GM18520 (cell line): ENCODE data around the gene BICDL1.
A peak's percentile ranks its signal among the peaks of the same experiment; 100 is the strongest.

Experiments used
- ATAC-seq: cut with Tn5 transposase; IDR thresholded peaks from one replicate; pipeline ENCODE4 v1.9.1; 2021; ENCODE audit not compliant: unreplicated experiment

Gene BICDL1

DNA sequence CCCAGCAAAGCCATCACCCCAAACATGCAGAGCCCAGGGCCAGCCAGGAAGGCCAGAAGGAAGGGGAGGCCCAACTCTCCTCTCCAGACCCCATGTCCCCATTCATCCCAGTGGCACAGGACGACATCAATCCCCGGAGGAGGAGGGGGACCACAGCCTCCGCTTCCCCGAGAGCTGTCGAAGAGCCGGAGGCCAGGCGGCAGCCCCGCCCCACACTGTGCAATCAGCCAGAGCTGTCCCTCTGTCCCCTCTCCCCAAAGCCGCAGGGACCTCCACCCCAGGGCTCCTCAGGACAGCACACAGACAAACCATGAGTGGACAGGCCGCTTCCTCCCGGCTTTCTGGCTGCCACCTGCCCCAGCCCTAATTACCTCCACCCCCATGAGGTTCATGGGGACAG is 110.7 kb downstream of the BICDL1 start:
- no peak for ATAC-seq

DNA sequence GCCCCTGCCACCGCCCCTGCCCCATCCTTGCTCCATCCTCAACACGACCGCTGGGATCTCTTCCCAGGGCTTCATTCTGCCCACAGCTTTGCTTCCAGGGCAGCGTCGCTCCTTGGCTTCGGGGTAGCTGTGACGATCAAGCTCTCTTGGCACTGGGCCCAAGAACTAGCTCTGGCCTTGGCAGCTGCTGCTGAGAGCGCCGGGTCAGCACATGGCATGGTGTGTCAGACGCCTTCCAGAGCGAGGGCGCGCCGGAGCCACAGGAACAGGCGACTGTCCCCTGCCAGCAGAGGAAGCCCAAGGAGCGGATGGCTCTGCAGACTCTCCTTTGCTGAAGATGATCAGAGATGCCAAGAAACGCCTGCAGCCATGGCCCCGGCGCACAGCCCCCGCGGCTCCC is 111.6 kb downstream of the BICDL1 start:
- no peak for ATAC-seq

DNA sequence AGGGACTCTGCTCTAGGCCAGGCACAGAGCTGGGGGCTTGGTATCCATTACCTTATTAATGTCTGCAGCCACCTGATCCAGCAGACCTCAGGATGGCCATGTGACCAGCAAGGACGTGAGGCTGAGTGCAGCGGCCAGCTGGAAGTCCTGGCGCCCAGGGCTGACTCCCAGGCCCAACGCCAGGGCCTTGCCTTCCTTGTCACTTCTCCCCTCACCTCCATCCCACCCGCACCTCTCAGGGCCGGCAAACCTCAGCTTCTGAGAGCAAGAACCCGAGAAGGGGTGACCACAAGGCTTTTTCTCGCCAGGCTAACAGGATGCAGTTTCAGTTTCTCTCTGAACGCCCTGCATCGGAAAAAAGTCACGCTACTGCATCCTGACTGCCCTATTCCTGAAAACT is 112.1 kb downstream of the BICDL1 start:
- no peak for ATAC-seq

DNA sequence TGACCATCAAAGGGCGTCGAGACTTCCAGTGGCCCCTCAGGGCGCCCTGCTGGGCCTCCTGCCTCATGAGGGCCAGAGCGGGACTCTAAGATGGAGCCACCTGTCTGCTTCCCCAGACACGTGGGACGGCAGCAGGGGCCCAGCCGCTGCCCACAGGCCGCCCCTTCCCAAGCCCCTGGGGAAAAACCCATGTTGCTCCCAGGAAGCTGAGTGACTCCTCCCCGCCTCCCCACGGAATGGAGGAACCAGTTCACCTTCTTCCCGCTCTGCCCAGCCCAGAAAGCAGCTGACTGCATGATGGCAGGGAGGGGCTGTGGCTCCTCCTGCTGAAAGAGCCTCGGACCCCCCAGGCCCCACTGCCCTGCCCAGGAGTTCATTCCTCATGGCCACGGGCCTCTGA is 112.6 kb downstream of the BICDL1 start:
- ATAC-seq = no peak

DNA sequence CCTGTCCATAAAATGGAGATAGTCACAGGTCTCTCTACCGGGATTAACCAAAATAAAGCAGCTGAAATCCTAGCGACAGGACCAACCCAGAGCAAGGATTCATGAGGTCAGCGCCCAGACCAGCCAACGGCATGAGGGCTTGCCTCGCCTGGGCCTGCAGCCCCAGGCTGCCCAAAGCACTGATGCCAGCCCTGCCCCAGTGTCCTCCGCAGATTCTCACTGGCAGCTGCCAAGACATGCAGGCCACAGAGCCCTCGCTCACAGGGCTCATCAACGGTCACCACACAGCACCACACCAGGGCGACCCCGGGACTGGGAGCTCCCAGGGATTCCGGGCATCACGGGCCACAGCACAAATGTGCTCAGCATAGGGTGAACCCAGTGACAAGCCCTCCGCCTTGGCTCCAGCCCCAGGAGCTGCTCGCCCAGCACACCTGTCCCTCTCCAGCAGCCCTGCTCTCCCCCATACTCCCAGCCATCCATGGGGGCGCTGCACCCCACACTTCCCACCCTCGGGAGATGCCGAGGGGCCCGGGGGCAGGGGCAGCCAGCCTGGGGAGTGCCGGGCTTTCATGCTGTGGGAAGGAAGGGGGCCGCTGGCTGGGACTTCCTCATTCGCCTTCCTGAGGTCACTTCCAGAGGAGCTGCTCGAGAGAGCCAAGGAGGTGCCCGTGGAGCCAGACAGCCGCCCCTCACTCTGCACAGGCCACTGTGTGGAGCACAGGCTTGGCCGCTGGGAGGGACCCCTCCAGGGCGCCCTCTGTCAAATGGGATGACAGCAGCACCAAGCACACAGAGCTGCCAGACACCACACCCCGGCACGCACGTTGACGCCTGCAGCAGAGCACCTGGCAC is 113.4 kb downstream of the BICDL1 start:
- no peak for ATAC-seq

DNA sequence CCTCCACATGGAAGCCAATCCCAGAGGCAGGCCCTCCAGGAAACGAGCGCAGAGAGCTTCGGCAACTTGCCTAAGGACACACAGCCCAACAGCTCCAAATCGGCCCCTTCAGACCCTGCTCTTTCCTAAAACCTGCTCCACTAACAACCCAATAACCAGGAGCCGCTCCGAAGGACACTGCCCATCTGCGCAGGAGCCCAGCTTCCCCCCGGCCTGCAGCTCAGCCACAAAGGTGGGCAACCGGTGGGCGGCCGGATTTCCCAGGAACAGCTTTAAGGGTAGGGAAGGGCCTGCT is 114.0 kb downstream of the BICDL1 start:
- ATAC-seq = no peak

DNA sequence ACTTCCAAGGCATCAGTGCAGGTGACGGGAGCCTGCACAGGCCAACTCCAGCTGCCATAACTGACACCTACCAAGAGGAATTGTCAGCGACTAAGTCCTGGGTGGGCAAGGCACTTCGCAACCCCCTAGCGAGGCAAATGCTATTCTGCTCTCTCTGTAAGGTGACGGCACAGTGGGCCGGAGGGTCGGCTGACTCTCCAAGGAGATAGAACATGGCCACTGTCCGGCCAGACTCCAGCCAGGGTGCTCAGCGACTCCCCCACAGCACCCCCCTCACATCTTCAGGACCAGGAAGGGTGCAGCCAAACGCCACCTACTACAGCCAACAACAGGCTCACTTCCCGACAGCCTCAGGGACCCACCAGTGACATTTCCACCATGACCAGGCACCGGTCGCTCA is 114.3 kb downstream of the BICDL1 start:
- no peak for ATAC-seq

DNA sequence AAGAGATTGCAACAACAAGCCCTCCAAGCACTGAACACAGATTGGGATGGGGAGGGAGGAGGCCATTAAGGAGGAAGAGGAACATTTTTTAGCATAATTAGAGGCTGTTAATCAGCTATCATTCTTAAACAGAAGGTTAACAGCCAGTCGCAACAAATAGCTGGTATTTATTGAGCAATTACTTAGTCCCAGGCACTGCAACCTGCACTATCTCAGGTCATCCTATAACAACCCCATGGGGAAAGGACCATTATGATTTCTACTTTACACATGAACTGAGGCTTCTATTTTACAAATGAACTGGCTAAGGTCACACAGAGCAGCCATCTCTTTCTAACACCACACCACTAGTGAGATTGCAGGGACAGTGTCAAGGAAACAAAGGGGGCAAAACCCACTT is 117.1 kb downstream of the BICDL1 start:
- no peak for ATAC-seq

DNA sequence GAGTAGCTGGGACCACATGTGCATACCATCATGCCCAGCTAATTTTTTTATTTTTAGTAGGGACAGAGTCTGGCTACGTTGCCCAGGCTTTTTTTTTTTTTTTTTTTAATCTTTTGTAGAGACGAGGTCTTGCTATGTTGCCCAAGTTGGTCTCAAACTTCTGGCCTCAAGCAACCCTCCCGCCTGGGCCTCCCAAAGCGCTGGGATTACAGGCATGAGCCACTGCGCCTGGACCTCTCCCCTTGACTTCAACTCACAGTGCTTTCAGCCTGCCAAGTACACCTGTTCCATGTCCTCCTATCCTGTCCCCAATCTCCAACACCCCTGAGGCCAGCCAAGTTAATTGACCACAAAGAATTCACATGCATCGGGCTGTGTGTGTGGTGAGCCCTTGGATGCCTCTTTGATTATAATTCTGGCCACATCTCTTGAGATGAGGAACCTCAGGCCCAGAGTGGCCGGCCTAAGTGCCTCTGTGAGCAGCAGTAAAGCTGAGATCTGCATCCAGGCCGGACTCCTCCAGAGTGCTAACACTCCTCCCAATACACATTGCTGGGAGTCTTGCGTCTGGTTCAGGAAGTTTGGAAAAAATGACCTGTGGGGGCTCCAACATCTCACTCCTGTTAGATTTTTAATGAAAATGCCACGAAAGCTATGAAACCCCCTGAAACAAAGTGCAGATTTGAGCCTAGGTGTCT is 120.7 kb downstream of the BICDL1 start:
- no peak for ATAC-seq

DNA sequence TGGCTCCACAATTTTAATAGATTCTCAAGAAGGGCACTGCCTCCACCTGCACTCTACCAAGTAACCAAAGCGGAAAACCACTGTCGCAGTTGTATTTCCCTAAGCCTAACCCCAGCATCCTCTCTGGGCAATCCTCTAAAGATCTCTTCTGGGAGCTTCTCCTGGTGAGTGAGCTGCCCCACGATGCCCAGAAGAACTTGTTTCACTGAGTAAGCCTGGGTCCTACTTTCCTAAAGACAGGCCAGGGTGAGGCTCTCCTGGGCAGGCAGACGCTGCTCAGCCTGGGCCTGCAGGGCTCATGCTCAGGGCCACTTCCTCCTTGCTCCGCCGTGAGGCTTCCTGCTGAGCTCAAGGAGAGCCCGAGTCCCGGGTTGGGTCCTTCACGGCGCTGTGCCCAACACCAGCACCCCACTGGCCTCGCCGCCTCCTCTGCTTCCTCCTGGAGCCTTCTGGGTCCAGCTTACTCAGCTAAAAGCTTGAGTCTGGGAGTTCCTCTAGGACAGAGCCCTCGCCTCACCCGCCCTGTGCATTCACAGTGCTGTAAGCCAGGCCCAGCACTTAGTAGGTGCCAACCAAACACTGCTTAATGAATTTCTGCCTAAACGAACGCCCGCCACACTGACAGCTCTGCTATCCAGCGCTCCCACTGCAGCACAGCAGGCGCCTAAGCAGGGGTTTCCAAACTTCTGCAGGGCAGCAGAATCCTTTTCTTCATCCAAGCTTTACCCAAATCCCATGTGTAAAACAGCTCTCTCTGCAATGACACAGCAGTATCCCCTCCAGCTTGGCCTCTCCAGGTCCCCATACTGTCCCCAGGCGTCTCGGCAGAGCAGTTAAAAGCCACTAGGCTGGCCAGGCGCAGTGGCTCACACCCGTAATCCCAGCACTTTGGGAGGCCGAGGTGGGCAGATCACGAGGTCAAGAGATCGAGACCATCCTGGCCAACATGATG is 121.8 kb downstream of the BICDL1 start:
- peak; percentile 40 for ATAC-seq

DNA sequence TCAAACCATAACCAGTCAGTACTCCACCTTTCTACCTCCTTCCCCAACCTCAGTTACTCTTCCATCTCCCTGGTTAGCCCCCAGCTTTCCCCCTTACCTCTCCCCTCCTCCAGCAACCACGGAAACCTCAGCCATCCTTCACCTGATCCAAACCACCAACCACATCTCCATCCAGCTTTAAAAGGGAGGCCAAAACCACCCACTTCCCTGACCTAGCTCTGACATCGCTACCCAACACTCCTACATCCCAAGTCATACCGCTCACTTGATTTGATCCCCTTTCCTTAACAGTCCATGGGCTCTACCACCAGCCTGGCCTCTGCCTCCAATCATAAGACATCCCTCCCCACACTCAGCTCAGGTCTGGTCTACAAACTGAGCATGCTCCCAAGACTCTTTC is 126.0 kb downstream of the BICDL1 start:
- no peak for ATAC-seq

DNA sequence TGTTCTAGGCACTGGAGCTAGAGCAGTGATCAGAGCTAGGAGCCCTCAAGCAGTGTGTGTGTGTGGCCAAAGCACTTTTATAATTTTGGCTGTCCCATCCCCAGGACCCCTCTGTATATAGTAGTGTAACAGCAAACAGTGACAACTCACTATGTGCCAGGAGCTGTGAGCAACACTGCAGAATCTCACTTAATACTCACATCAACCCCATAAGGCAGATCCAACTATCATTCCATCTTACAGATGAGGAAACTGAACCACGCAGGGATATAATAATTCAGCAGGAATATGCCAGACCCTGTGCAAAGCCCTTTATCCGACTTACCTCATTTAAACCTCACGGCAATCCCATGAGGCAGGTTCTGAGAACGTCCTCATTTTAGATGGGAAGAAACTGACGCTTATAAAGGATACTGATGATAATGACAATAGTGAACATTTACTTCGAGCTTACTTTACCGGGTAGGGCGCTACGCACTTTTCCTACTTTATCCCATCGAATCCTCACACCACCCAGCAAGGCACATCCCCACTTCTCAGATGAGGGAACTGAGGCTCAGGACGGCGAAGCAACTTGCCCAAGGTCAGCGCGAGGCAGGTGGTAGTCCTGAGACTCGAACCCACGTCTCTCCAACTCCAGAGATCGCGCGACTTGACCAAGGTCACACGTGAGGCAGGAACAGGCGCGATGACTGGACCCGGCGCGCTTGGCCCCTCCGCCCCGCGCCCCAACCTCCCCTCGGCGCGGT is 126.8 kb downstream of the BICDL1 start:
- no peak for ATAC-seq

DNA sequence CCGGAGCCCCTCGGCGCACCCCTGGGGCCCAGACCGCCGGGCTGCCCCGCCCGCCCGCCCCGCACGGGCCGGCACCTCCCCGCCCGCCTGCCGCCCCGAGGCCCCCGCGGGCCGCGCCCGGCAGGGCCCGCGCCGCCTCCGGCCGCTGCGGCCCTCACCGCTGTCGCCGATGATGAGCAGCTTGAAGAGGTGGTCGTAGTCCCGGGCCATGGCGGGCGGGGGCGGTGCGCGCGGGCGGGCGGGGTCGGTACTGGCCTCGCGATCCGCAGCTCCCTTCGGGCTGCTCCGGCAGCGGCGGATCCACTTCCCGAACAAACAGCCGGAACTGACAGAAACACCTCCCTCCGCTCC is 127.4 kb downstream of the BICDL1 start, which contains the start of gene RAB35:
Gene RAB35 (minus strand): TSS at position 313 of the 351 bp plus-strand sequence. CDS start 103 bp downstream, at position 210.
- no peak for ATAC-seq

DNA sequence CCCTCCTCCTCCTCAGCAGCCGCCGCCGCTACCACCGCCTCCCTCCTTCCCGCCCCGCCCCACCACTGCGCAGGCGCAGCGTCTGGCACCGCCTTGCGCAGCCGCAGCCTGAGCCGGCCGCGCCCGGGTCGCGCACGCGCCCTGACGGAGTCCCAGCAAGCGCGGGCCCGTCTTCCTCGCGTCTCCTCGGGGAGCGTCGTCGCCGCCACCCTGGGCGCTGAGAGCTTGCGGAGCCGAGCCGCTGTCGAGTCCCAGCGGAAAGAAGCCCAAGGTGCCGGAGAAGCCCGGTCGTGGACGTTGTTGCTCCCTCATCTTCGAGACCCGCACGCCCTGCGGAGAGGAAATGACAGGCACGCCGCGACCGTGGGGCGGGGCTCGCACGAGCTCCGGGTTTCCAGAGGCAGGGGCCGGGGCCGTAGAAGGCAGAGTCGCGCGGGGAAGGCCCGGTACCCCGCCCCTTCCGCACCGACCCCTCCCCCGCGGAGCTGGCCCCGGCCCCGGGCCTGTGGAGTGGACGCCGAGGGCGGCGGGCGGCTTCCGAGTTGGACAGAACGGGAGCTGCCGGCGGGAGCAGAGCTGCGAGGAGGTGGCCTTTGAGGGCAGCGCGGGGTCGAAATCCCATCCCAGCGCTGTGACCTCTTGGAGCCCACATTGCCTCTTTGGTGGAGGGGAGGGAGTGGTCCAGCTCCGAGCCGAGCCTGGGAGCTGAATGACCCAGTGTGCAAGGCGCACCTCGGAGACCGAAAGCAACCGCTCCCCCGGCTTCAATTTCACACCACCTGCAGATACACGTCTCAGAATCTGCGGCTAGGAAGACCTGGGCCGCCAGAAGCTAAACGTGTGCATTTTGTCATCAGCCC is 128.0 kb downstream of the BICDL1 start:
- ATAC-seq = peak; percentile 23

DNA sequence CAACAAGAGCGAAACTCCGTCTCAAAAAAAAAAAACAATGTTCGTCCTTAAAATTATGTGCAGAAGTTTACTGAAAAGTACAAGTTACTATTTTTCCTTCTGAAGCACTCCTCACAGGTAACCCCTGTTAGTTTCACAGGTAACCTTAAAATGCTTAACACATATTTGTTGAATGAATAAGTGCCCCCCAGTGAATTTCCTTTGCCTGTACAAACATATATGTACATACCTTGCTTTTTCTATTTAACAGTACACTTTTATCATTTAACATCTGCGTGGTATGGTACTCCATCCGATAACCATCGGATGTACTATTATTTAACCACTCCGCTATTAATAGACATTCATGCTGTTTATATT is 128.9 kb downstream of the BICDL1 start:
- ATAC-seq = no peak

DNA sequence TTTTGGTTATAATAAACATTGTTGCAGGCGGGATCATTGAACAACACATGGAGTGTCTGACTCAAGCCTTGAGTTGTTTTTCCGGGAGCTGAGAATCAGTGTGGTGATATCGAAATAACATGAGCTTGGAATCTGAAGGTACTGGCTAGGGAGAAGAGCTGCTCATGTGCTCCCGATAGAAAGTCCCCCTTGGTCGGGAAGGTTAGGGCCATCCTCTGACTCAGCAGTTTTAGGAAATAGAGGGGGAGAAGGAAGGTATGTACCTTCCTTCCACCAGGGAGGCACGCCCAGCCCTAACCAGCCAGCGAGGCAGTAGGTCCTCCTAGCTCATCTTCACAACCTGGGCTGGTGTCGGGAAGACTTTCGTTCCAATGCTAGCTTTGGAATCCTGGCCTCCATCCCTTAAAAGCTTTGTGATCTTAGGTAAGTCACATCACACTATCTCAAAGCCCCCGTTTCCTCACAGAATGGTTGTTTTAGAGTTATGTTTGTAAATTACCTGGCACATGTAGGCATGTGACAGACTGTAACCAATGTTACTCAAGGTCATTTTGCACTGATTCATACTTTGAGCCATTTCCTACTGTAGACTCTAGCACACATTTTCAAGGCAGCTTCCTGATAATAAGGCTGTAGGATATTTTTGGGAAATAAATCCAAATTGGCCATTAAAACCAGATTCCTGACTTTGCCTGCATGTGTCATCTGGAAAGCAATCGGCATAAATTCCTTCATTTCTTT is 129.5 kb downstream of the BICDL1 start:
- no peak for ATAC-seq

DNA sequence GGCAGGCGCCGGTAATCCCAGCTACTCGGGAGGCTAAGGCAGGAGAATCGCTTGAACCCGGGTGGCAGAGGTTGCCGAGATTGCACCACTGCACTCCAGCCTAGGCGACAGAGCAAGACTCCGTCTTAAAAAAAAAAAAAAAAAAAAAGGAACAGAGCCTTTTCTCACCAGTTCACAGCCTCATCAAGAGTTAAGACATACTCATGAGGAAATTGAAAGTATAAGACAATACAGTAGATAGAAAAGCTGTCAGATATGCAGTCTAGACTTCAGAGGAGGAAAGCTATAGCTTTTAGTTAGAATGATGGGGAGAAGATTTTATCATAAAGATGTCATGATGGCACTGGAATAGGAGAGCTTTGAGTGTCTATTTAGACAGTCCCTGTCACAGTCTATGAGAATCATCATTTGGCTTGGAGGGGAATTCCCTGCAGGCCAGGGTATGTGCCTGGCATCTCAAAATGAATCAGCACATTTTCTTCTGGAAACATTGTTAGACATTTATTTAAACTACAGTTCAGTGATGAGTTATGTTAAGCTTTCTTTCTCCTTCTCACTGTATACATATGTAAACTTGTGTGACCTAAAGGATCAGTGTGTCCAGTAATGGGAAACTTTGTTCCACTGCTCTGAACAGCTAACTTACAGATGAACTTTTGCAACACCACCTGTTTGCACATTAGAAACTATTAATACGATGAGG is 130.4 kb downstream of the BICDL1 start:
- peak; percentile 30 for ATAC-seq

DNA sequence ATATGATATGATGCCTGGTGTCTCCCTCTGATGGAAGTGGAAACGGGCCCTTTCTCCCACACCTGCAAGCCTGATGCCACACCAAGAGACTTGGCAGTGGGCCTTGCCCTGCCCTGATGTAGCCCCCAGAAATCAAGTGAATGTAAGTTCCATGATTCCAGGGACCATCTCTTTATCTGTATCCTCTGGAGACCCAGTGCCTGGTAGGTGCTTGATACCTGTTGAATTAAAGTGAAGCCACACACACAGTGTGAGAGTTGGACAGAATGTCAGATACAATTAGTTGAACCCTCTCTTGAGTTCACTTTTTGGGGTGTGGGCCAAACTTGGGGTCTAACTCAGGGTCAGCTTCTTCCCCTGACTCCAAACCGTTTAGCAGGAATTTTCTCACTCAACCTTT is 132.3 kb downstream of the BICDL1 start:
- ATAC-seq = no peak
